ENCODE results near the gene MED25. TPM values are rescaled to one million over a fixed set of nuclear protein-coding genes. Genes with fewer than 3 reads are reported as not detected.
A peak's percentile ranks its signal among the peaks of the same experiment; 100 is the strongest.

MED25 gene
- polyA plus RNA-seq, 1 of the 3 experiments (the other 2 are of a cell fraction) = 30.2 TPM

DNA sequence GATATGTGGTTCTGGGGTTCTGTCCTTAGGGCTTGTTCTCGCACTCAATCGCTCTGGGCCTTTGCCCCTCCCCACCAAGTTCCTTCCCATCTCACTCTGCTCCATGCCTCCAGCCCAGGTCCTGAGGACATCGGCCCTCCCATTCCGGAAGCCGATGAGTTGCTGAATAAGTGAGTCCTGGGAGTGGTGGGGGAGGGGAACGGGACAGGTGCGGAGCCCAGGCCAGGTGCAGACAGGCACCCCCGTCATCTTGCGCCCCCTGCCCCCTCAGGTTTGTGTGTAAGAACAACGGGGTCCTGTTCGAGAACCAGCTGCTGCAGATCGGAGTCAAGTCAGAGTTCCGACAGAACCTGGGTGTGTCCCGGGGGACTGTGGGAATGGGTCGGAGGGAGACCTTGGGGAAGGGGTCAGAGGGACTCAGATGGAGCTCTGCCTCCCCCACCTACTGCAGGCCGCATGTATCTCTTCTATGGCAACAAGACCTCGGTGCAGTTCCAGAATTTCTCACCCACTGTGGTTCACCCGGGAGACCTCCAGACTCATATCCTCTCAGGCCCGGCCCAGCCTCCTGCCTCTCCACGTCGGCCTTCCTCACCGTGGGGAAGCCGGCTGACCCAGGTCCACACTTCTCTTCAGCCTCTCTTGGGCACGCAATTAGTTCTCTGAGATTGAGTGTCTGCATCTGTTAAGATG, 15.1 kb upstream of the MED25 start:
- ChIA-PET CTCF (no interaction called here), POLR2A (interaction anchor here (0.9 kb wide), 1 partner anchor 10 kb away, joined by 7 read pairs; the partner anchor contains the start of gene FUZ)
- H3K4me2 ChIP-seq = no peak overlapping the region
- H3K4me3 ChIP-seq (ENCODE audit: low read depth in 2 of 2, low read length in 1 of 2) = peak overlapping the region in 1 of 2 experiments; percentile 6; a peak in 1 of 4 replicates
- no peak overlapping the region for H2AFZ ChIP-seq (ENCODE audit: low read depth)
- WGBS (ENCODE audit: low lambda C conversion rate) = 94% methylated on average over 23 of the region's 24 CpGs
- H3K79me2 ChIP-seq (ENCODE audit: insufficient read depth) = no peaks in the 10 kb centered on the region
- H4K20me1 ChIP-seq (ENCODE audit: insufficient read depth) = no peaks in the 10 kb centered on the region
- no peak overlapping the region for H3K9ac ChIP-seq
- peaks cover 15 to 32% of the 10 kb centered on the region in 2 experiments for H3K36me3 ChIP-seq (replicated peaks in 1 of 2; ENCODE audit: control insufficient read depth in 1 of 2, insufficient read depth in 2 of 2, low read length in 1 of 2)
- H3K27me3 ChIP-seq (ENCODE audit: insufficient read depth) = no peaks in the 10 kb centered on the region
- no peak for TF ChIP-seq SIN3A (IDR thresholded peaks at IDR 0.05; ENCODE audit: borderline replicate concordance, low read depth, low read length)
- no peak for TF ChIP-seq RXRA (IDR thresholded peaks at IDR 0.05; ENCODE audit: borderline replicate concordance, low read depth)
- no peak for TF ChIP-seq TAF1 (IDR thresholded peaks at IDR 0.05; ENCODE audit: borderline replicate concordance, low read depth, low read length)
- no peak for TF ChIP-seq ELF1 (IDR thresholded peaks at IDR 0.05)
- peaks cover 13% of the 10 kb centered on the region for H3F3A ChIP-seq (replicated peaks; ENCODE audit: insufficient read depth)
- DNase-seq = no peak
- H3K4me1 ChIP-seq (ENCODE audit: control insufficient read depth in 1 of 2, insufficient read depth in 2 of 2, low read depth in 1 of 2, low read length in 1 of 2) = peaks cover 0 to 16% of the 10 kb centered on the region in 2 experiments; a peak in 1 of 4 replicates
- H3K9me3 ChIP-seq = no peaks in the 10 kb centered on the region
- no peaks in the 10 kb centered on the region for H3K9me2 ChIP-seq
- peak overlapping the region in 1 of 2 experiments; percentile 73; a peak in 1 of 4 replicates for H3K27ac ChIP-seq (ENCODE audit: low read depth in 2 of 2, low read length in 1 of 2)

GRCh38 chr19:49803529-49803856, 14.6 kb upstream of the MED25 start:
- ChIA-PET POLR2A (no interaction called here), CTCF (no interaction called here)

More at GRCh38 chr19:49803529-49803856, 14.6 kb upstream of the MED25 start:
- 95% methylated on average over 4 of the region's 6 CpGs for WGBS (ENCODE audit: low lambda C conversion rate)
- Histone ChIP-seq H3K4me3 (ENCODE audit: low read depth in 2 of 2, low read length in 1 of 2) (no peak overlapping the region), H4K20me1 (ENCODE audit: insufficient read depth) (peaks cover 3% of the 10 kb centered on the region; the same call in 1 of the 2 replicates), H3K4me1 (ENCODE audit: control insufficient read depth in 1 of 2, insufficient read depth in 2 of 2, low read depth in 1 of 2, low read length in 1 of 2) (peaks cover 0 to 17% of the 10 kb centered on the region in 2 experiments; a peak in 1 of 4 replicates), H3K27me3 (ENCODE audit: insufficient read depth) (no peaks in the 10 kb centered on the region), H3K9ac (no peak overlapping the region), H3K36me3 (replicated peaks in 1 of 2; ENCODE audit: control insufficient read depth in 1 of 2, insufficient read depth in 2 of 2, low read length in 1 of 2) (peaks cover 15 to 31% of the 10 kb centered on the region in 2 experiments), H2AFZ (ENCODE audit: low read depth) (no peak overlapping the region), H3K27ac (ENCODE audit: low read depth in 2 of 2, low read length in 1 of 2) (peak overlapping the region in 1 of 2 experiments; percentile 7; a peak in 1 of 4 replicates), H3K9me3 (no peaks in the 10 kb centered on the region), H3K9me2 (no peaks in the 10 kb centered on the region), H3K4me2 (no peak overlapping the region), H3F3A (replicated peaks; ENCODE audit: insufficient read depth) (peaks cover 16% of the 10 kb centered on the region), H3K79me2 (ENCODE audit: insufficient read depth) (no peaks in the 10 kb centered on the region)
- TF ChIP-seq RXRA (IDR thresholded peaks at IDR 0.05; ENCODE audit: borderline replicate concordance, low read depth) (no peak), SIN3A (IDR thresholded peaks at IDR 0.05; ENCODE audit: borderline replicate concordance, low read depth, low read length) (no peak), JUND (IDR thresholded peaks at IDR 0.05) (no peak), FOXJ3 (CRISPR knock-in tag; IDR thresholded peaks at IDR 0.05) (no peak), ELF1 (IDR thresholded peaks at IDR 0.05) (no peak), USF1 (IDR thresholded peaks at IDR 0.05; ENCODE audit: borderline replicate concordance, low read depth) (no peak), ZBTB33 (IDR thresholded peaks at IDR 0.05; ENCODE audit: borderline replicate concordance, low read depth) (no peak), IRF3 (IDR thresholded peaks at IDR 0.05; ENCODE audit: low read depth, low read length) (no peak), TCF12 (IDR thresholded peaks at IDR 0.05) (no peak), TAF1 (IDR thresholded peaks at IDR 0.05; ENCODE audit: borderline replicate concordance, low read depth, low read length) (no peak), GATA2 (CRISPR knock-in tag; IDR thresholded peaks at IDR 0.05) (no peak)
- TF ChIP-seq, protein P1, sequence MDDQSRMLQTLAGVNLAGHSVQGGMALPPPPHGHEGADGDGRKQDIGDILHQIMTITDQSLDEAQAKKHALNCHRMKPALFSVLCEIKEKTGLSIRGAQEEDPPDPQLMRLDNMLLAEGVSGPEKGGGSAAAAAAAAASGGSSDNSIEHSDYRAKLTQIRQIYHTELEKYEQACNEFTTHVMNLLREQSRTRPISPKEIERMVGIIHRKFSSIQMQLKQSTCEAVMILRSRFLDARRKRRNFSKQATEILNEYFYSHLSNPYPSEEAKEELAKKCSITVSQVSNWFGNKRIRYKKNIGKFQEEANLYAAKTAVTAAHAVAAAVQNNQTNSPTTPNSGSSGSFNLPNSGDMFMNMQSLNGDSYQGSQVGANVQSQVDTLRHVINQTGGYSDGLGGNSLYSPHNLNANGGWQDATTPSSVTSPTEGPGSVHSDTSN (IDR thresholded peaks at IDR 0.05) = no peak
- TF ChIP-seq, protein P2, sequence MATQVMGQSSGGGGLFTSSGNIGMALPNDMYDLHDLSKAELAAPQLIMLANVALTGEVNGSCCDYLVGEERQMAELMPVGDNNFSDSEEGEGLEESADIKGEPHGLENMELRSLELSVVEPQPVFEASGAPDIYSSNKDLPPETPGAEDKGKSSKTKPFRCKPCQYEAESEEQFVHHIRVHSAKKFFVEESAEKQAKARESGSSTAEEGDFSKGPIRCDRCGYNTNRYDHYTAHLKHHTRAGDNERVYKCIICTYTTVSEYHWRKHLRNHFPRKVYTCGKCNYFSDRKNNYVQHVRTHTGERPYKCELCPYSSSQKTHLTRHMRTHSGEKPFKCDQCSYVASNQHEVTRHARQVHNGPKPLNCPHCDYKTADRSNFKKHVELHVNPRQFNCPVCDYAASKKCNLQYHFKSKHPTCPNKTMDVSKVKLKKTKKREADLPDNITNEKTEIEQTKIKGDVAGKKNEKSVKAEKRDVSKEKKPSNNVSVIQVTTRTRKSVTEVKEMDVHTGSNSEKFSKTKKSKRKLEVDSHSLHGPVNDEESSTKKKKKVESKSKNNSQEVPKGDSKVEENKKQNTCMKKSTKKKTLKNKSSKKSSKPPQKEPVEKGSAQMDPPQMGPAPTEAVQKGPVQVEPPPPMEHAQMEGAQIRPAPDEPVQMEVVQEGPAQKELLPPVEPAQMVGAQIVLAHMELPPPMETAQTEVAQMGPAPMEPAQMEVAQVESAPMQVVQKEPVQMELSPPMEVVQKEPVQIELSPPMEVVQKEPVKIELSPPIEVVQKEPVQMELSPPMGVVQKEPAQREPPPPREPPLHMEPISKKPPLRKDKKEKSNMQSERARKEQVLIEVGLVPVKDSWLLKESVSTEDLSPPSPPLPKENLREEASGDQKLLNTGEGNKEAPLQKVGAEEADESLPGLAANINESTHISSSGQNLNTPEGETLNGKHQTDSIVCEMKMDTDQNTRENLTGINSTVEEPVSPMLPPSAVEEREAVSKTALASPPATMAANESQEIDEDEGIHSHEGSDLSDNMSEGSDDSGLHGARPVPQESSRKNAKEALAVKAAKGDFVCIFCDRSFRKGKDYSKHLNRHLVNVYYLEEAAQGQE (IDR thresholded peaks at IDR 0.05; ENCODE audit: low read depth, low read length) = no peak
- DNase-seq = no peak
